Activated naive CD4-positive, alpha-beta T cell treated with anti-CD3 and anti-CD28 coated beads for 36 hours (primary cell): ENCODE results near the gene DAGLA. TPM values are rescaled to one million over a fixed set of nuclear protein-coding genes. Genes with fewer than 3 reads are reported as not detected.

ENCODE experiments used
- CTCF ChIA-PET: fragments of 350-600 bp; sonication (Branson Sonifier 250); formaldehyde crosslinking; loops from one replicate; lab custom pipeline; 2021; ENCODE audit warnings: antibody characterized with exemption; lab: Charles Lee
- DNase-seq: peaks from one replicate; pipeline ENCODE4 v3.0.0-alpha.2; 2020
- H3K27ac Mint-ChIP-seq: one replicate; pipeline ENCODE4 v1.8.0; 2021; ENCODE audit warnings: mild to moderate bottlenecking, mixed read lengths
- H3K27me3 Mint-ChIP-seq: one replicate; pipeline ENCODE4 v1.8.0; 2021; ENCODE audit warnings: low read depth, mixed read lengths
- H3K36me3 Mint-ChIP-seq: one replicate; pipeline ENCODE4 v1.8.0; 2021; ENCODE audit warnings: low read depth, mixed read lengths
- H3K4me1 Mint-ChIP-seq: one replicate; pipeline ENCODE4 v1.8.0; 2021; ENCODE audit warnings: low read depth, mixed read lengths
- H3K4me3 Mint-ChIP-seq: one replicate; pipeline ENCODE4 v1.8.0; 2021; ENCODE audit warnings: mild to moderate bottlenecking, moderate library complexity, mixed read lengths
- H3K9me3 Mint-ChIP-seq: one replicate; pipeline ENCODE4 v1.8.0; 2021; ENCODE audit warnings: mixed read lengths
- intact Hi-C: fragments of 100-400 bp; cut with micrococcal nuclease; formaldehyde crosslinking; loops from one replicate; pipeline ENCODE4 v1.15.1; 2023
- total RNA-seq, 2 experiments: library from RNA; stranded (reverse); gene quantifications; one replicate each; pipeline ENCODE4 v1.2.3, GENCODE V29; 2021

The DAGLA gene, protein sequence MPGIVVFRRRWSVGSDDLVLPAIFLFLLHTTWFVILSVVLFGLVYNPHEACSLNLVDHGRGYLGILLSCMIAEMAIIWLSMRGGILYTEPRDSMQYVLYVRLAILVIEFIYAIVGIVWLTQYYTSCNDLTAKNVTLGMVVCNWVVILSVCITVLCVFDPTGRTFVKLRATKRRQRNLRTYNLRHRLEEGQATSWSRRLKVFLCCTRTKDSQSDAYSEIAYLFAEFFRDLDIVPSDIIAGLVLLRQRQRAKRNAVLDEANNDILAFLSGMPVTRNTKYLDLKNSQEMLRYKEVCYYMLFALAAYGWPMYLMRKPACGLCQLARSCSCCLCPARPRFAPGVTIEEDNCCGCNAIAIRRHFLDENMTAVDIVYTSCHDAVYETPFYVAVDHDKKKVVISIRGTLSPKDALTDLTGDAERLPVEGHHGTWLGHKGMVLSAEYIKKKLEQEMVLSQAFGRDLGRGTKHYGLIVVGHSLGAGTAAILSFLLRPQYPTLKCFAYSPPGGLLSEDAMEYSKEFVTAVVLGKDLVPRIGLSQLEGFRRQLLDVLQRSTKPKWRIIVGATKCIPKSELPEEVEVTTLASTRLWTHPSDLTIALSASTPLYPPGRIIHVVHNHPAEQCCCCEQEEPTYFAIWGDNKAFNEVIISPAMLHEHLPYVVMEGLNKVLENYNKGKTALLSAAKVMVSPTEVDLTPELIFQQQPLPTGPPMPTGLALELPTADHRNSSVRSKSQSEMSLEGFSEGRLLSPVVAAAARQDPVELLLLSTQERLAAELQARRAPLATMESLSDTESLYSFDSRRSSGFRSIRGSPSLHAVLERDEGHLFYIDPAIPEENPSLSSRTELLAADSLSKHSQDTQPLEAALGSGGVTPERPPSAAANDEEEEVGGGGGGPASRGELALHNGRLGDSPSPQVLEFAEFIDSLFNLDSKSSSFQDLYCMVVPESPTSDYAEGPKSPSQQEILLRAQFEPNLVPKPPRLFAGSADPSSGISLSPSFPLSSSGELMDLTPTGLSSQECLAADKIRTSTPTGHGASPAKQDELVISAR
- total RNA-seq, result under 1 TPM; 0.02 to 0.07 TPM

DNA sequence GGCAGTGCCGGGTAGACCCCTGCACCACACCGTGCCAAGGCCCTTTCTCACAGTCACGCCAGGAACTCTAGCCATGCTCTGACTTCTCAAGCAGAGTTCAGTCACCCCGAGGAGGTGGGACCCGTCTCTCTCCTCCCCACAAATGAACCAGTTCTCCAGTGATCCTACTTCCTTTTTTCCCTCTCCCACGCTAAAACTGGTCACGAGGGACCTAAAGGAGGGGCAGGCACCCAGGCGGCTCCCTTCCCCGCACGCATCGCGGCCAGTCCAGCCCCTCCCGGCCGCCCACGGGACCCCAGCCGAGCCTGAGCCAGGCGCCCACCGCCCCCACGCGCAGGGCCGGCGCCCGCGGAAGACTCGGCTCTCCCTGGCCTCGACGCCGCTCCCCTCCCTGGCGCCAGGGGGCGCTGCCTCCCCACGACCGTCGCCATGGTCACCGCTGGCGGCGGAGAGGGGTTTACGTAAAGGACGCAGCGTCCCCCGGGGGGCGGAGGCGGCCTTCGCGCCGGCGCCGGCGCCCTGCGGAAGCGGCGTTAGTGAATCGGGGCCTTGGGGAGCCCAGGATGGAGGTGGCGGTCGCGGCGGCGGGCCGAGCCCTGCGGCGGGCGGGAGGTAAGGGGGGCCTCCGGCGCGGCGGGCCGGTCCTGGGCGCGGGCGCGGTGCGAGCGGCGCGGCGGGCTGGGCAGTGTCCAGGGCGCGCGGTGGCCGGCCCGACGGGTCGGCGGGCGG lies at the start of gene DAGLA:
TSS of gene DAGLA (plus strand) at position 499 of the 729 bp plus-strand sequence. CDS start 39,765 bp downstream, outside the sequence.
- no peaks in the 10 kb centered on the region for H3K36me3 Mint-ChIP-seq
- H3K27ac Mint-ChIP-seq, result no peak within 1 kb of the TSS
- DNase-seq, result peak; percentile 68
- CTCF ChIA-PET, result interaction anchor here (1.1 to 2.2 kb wide), 5 partner anchors 15 to 138 kb away, joined by 3 to 37 read pairs (median 6); no protein-coding TSS in a partner anchor
- peak within 1 kb of the TSS; percentile 27 for H3K4me3 Mint-ChIP-seq
- H3K27me3 Mint-ChIP-seq, result peaks cover 6% of the 10 kb centered on the region
- H3K9me3 Mint-ChIP-seq, result no peaks in the 10 kb centered on the region
- H3K4me1 Mint-ChIP-seq, result peaks cover 3% of the 10 kb centered on the region
- intact Hi-C loops, result loop anchor here (1.0 kb wide), 2 partner anchors 16 to 53 kb away; no protein-coding TSS in a partner anchor

DNA sequence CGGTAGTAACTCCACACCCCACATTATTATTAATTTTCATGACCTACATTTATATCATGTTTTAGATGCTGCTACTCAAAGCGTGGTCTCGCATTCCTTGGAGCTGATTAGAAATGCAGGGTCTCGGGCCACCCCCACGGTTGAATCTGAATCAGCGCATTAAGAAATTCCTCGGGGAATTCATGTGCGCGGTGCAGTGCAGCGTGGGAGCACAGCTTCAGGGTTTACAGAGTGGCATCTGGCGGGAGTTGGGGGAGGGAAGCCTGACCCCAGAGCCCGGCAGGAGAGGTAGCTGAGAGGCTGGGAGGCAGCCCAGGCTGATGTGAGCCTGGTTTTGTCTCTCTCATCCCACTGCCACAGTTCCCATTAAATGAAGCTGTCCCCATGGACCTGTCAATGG lies 48.1 kb upstream of the DAGLA start:
- H3K27ac Mint-ChIP-seq, result no peak overlapping the region
- no peaks in the 10 kb centered on the region for H3K36me3 Mint-ChIP-seq
- no peaks in the 10 kb centered on the region for H3K27me3 Mint-ChIP-seq
- H3K9me3 Mint-ChIP-seq, result no peaks in the 10 kb centered on the region
- CTCF ChIA-PET, result interaction anchor here (0.6 kb wide), 1 partner anchor 17 kb away, joined by 3 read pairs; no protein-coding TSS in a partner anchor
- intact Hi-C loops, result no loop called here
- no peak for DNase-seq
- H3K4me3 Mint-ChIP-seq, result no peak overlapping the region
- H3K4me1 Mint-ChIP-seq, result no peaks in the 10 kb centered on the region

DNA sequence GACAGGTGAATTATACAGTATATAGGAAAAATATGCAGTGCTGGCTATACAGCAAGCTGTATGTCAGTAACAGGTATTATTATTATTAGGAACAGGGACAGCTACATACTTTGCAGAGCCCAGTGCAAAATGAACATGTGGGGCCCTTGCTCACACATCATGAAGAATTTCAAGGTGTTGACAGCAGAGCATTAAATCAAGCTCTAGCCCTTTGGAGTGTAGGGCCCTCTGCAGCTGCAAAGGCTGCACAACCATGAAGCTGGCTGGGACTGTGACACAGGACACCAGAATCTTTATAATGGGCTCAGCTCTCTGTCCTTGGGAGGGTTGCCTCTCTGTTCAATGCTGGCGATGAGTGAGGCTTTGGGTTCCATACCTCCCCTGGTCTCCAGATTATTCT lies 44.9 kb upstream of the DAGLA start:
- intact Hi-C loops, result loop anchor here (5.0 kb wide), 1 partner anchor 103 kb away; no protein-coding TSS in a partner anchor
- CTCF ChIA-PET, result interaction anchor here (0.7 to 1.5 kb wide), 3 partner anchors 44 to 154 kb away, joined by 3 read pairs; a partner anchor contains a TSS
- Mint-ChIP-seq H3K4me3 (no peak overlapping the region), H3K4me1 (no peaks in the 10 kb centered on the region), H3K36me3 (no peaks in the 10 kb centered on the region), H3K9me3 (no peaks in the 10 kb centered on the region), H3K27me3 (no peaks in the 10 kb centered on the region), H3K27ac (no peak overlapping the region)
- no peak for DNase-seq

DNA sequence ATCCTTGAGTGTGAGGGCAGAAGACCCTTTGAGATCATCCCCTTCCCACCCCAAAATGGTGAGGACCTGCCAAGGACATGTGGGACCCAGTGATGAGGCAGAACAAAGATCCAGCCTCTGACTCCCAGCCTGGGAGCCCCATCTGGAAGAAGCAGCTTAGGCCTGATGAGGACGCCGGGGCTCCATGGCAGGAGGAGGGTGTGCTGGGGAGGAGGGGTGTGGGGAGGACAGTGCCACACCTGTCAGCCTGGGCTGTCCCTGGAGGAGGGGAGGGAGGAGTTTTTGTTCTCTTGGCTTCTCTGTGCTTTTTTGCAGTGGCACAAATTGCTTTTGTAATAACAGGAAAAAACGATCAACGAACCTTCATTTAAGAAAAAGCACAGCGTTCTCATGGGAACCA lies 44.4 kb upstream of the DAGLA start:
- no peak for DNase-seq
- Mint-ChIP-seq H3K27ac (no peak overlapping the region), H3K4me1 (no peaks in the 10 kb centered on the region), H3K36me3 (no peaks in the 10 kb centered on the region), H3K27me3 (no peaks in the 10 kb centered on the region), H3K9me3 (no peaks in the 10 kb centered on the region), H3K4me3 (no peak overlapping the region)
- CTCF ChIA-PET, result interaction anchor here (0.7 to 1.5 kb wide), 4 partner anchors 16 to 859 kb away, joined by 3 to 6 read pairs (median 3); a partner anchor contains a TSS
- intact Hi-C loops, result loop anchor here (5.0 kb wide), 1 partner anchor 103 kb away; no protein-coding TSS in a partner anchor

DNA sequence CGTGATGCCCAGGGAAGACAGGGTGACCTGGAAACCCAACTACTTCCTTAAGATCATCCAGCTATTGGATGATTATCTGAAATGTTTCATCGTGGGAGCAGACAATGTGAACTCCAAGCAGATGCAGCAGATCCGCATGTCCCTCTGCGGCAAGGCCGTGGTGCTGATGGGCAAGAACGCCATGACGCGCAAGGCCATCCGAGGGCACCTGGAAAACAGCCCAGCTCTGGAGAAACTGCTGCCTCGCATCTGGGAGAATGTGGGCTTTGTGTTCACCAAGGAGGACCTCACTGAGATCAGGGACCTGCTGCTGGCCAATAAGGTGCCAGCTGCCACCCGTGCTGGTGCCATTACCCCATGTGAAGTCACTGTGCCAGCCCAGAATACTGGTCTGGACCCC lies 43.5 kb upstream of the DAGLA start:
- Mint-ChIP-seq H3K27me3 (no peaks in the 10 kb centered on the region), H3K4me1 (no peaks in the 10 kb centered on the region), H3K36me3 (no peaks in the 10 kb centered on the region), H3K27ac (no peak overlapping the region), H3K9me3 (no peaks in the 10 kb centered on the region), H3K4me3 (no peak overlapping the region)
- DNase-seq, result no peak
- CTCF ChIA-PET, result interaction anchor here (1.1 to 1.4 kb wide), 4 partner anchors 17 to 155 kb away, joined by 3 to 6 read pairs (median 3); a partner anchor contains a TSS
- intact Hi-C loops, result loop anchor here (5.0 kb wide), 1 partner anchor 104 kb away; no protein-coding TSS in a partner anchor

DNA sequence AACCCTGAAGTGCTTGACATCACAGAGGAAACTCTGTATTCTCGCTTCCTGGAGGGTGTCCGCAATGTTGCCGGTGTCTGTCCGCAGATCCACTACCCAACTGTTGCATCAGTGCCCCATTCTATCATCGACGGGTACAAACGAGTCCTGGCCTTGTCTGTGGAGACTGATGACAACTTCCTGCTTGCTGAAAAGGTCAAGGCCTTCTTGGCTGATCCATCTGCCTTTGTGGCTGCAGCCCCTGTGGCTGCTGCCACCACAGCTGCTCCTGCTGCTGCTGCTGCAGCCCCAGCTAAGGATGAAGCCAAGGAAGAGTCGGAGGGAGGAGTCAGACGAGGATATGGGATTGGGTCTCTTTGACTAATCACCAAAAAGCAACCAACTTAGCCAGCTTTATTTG lies 42.9 kb upstream of the DAGLA start:
- Mint-ChIP-seq H3K36me3 (no peaks in the 10 kb centered on the region), H3K27me3 (no peaks in the 10 kb centered on the region), H3K27ac (no peak overlapping the region), H3K4me3 (no peak overlapping the region), H3K4me1 (no peaks in the 10 kb centered on the region), H3K9me3 (no peaks in the 10 kb centered on the region)
- CTCF ChIA-PET, result interaction anchor here (0.6 to 2.6 kb wide), 8 partner anchors 10 to 834 kb away, joined by 3 to 12 read pairs (median 4); no protein-coding TSS in a partner anchor
- no peak for DNase-seq
- intact Hi-C loops, result loop anchor here (5.0 kb wide), 1 partner anchor 105 kb away; no protein-coding TSS in a partner anchor

DNA sequence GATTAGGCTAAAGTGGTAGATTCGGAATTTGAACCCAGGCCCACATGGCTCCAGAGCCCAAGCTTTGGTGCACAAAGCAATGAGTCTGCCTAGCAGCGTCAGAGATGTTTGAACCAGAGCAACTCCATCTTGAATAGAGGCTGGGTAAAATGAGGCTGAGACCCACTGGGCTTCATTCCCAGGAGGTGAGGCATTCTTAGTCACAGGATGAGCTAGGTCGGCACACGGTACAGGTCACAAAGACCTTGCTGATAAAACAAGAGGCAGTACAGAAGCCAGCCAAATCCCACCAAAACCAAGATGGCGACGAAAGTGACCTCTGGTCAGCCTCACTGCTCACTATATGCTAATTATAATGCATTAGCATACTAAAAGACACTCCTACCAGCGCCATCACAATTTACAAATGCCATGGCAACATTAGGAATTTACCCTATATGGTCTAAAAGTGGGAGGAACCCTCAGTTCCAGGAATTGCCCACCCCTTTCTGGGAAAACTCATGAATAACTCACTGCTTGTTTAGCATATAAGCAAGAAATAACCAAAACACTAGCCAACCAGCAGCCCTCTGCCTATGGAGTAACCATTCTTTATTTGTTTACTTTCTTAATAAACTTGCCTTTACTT lies 40.3 kb upstream of the DAGLA start:
- no peaks in the 10 kb centered on the region for H3K27me3 Mint-ChIP-seq
- CTCF ChIA-PET, result interaction anchor here (0.7 to 2.7 kb wide), 9 partner anchors 10 to 163 kb away, joined by 3 to 19 read pairs (median 7); no protein-coding TSS in a partner anchor
- H3K9me3 Mint-ChIP-seq, result no peaks in the 10 kb centered on the region
- no peak overlapping the region for H3K4me3 Mint-ChIP-seq
- no peak overlapping the region for H3K27ac Mint-ChIP-seq
- intact Hi-C loops, result loop anchor here (2.0 to 5.0 kb wide), 2 partner anchors 108 to 303 kb away; no protein-coding TSS in a partner anchor
- DNase-seq, result no peak
- H3K4me1 Mint-ChIP-seq, result no peaks in the 10 kb centered on the region
- no peaks in the 10 kb centered on the region for H3K36me3 Mint-ChIP-seq

DNA sequence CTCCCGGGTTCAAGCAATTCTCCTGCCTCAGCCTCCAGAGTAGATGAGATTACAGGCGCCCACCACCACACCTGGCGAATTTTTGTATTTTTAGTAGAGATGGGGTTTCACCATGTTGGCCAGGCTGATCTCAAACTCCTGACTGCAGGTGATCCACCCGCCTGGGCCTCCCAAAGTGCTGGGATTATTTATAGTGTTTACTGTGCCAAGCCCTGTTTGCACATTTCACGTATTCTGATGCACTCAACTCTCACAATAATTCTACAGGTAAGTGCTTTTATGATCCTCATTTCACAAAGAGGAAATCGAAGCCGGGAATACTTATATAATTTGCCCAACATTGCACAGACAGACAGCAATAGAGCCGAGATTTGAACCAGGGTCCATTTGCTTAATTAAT lies 38.0 kb upstream of the DAGLA start:
- intact Hi-C loops, result no loop called here
- Mint-ChIP-seq H3K9me3 (no peaks in the 10 kb centered on the region), H3K27ac (no peak overlapping the region), H3K4me1 (no peaks in the 10 kb centered on the region), H3K4me3 (no peak overlapping the region), H3K27me3 (no peaks in the 10 kb centered on the region), H3K36me3 (no peaks in the 10 kb centered on the region)
- CTCF ChIA-PET, result no interaction called here
- DNase-seq, result no peak

DNA sequence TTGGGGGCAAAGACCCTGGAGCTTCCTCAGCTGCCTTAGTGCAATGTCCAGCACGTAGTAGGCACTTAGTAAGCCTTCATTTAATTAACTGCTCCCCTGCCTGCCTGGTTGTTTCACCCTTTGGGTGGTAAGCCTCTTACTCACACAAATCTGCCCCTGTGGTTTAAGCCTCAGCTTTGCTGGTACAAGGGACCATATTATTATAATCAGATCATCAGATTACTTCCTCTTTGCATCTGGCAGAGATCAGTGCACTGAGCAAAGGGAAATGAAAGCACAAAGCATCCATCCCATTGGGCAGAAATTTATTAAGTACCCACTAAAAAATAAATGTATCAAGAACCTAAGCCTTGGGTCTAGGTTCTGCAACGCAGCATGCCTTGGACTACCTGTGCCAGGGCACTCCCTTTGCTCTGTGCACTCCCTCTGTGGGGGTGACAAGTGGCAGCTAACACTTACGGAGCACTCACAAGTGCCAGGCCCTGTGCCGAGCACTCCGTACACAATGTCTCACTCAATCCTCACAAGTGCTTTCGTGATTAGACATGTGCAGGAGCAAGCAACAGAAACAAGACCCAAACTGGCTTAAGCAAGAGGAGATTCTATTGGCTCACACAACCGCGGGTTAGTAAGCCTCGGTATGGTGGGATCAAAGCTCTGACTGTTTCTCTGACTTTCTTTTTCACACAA lies 34.9 kb upstream of the DAGLA start:
- CTCF ChIA-PET, result interaction anchor here (0.6 kb wide), 1 partner anchor 89 kb away, joined by 3 read pairs; no protein-coding TSS in a partner anchor

DNA sequence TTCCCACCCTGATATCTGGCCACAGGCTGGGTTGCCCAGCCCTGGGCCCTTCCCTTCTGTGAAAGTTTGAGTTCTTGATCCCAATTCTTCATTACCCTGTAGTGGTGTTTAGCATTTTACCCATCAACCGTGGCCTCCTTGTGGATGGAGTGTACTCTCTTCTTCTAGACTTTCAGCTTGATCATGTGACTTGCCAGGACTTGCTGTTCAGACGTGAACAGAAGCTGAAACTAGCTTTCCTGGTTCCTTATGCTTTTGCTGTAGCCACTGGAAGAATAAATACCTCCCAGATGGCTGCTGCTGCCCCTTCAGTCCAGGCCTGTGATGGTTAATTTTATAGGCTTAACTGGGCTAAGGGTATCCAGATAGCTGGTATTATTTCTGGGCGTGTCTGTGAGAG lies 32.7 kb upstream of the DAGLA start:
- Mint-ChIP-seq H3K9me3 (no peaks in the 10 kb centered on the region), H3K4me3 (no peak overlapping the region), H3K27ac (no peak overlapping the region), H3K36me3 (no peaks in the 10 kb centered on the region), H3K4me1 (no peaks in the 10 kb centered on the region), H3K27me3 (peaks cover 5% of the 10 kb centered on the region)
- intact Hi-C loops, result no loop called here
- DNase-seq, result no peak
- CTCF ChIA-PET, result interaction anchor here (0.6 to 1.7 kb wide), 2 partner anchors 9 to 149 kb away, joined by 3 to 12 read pairs; no protein-coding TSS in a partner anchor

More for the DNA sequence above, 34.9 kb upstream of the DAGLA start:
- Mint-ChIP-seq H3K4me1 (no peaks in the 10 kb centered on the region), H3K27me3 (no peaks in the 10 kb centered on the region), H3K27ac (no peak overlapping the region), H3K4me3 (no peak overlapping the region), H3K9me3 (no peaks in the 10 kb centered on the region), H3K36me3 (no peaks in the 10 kb centered on the region)
- DNase-seq, result no peak
- intact Hi-C loops, result no loop called here
